GM18520 (cell line): ENCODE data around the gene ANKS1A.

Experiments
- ATAC-seq: cut with Tn5 transposase; IDR thresholded peaks from one replicate; pipeline ENCODE4 v1.9.1; 2021; ENCODE audit not compliant: unreplicated experiment

Gene ANKS1A

GRCh38 chr6:35064757-35065440 is 175.8 kb downstream of the ANKS1A start:
- ATAC-seq, result no peak

GRCh38 chr6:35065441-35065800 is 176.4 kb downstream of the ANKS1A start:
- ATAC-seq, result no peak

GRCh38 chr6:35065870-35066269 is 176.8 kb downstream of the ANKS1A start:
- no peak for ATAC-seq

GRCh38 chr6:35067234-35067633 is 178.2 kb downstream of the ANKS1A start:
- no peak for ATAC-seq

- no peak for ATAC-seq
Observed at GRCh38 chr6:35068206-35068605, 179.2 kb downstream of the ANKS1A start.

GRCh38 chr6:35068644-35069043 is 179.6 kb downstream of the ANKS1A start:
- no peak for ATAC-seq

- ATAC-seq, result no peak
Observed at GRCh38 chr6:35069262-35069661, 180.2 kb downstream of the ANKS1A start.

- ATAC-seq, result no peak
Observed at GRCh38 chr6:35070111-35070510, 181.1 kb downstream of the ANKS1A start.

GRCh38 chr6:35071347-35071994 is 182.4 kb downstream of the ANKS1A start:
- no peak for ATAC-seq

GRCh38 chr6:35072051-35072697 is 183.1 kb downstream of the ANKS1A start:
- ATAC-seq, result no peak

GRCh38 chr6:35072698-35073055 is 183.6 kb downstream of the ANKS1A start:
- ATAC-seq, result no peak

GRCh38 chr6:35073211-35073610 is 184.2 kb downstream of the ANKS1A start:
- no peak for ATAC-seq

- ATAC-seq, result no peak
Observed at GRCh38 chr6:35073766-35074471, 184.9 kb downstream of the ANKS1A start.

GRCh38 chr6:35076997-35077712 is 188.1 kb downstream of the ANKS1A start:
- no peak for ATAC-seq

- no peak for ATAC-seq
Observed at GRCh38 chr6:35077713-35078105, 188.7 kb downstream of the ANKS1A start.

GRCh38 chr6:35078226-35078850 is 189.3 kb downstream of the ANKS1A start:
- ATAC-seq, result no peak

GRCh38 chr6:35078896-35079295 is 189.8 kb downstream of the ANKS1A start:
- no peak for ATAC-seq

GRCh38 chr6:35079311-35080000 is 190.4 kb downstream of the ANKS1A start:
- no peak for ATAC-seq

GRCh38 chr6:35080016-35080680 is 191.1 kb downstream of the ANKS1A start:
- ATAC-seq, result no peak
